Measurements from ENCODE around the gene DDR2.
"Not testable (repeated sequence)": the region's sequence is repeated elsewhere in the genome, so short reads cannot be mapped to it uniquely, and the experiment has no call there.

DDR2 gene

DNA sequence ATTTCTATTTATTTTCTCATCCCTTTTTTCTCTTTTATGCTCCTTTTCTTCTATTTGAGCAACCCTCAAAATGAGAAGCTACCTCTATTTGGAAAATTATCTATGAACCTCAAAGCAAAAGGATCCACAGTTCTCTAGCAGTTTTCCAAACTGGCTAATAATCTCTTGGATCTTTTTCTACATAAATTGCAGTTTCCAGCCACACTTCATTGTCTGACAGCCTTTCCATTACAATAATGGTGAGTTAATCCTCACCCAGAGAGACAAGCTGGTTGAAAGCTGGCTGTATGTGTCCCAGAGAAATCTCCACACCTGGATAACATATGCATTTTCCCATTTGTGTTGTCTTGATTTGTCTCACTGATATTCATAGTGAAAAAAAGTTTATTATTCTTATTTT, 141.7 kb downstream of the DDR2 start:
- no peak overlapping the region for H3K4me3 ChIP-seq
- no peak for DNase-seq
- no peak overlapping the region for H3K27ac ChIP-seq
- TF ChIP-seq, protein P1, sequence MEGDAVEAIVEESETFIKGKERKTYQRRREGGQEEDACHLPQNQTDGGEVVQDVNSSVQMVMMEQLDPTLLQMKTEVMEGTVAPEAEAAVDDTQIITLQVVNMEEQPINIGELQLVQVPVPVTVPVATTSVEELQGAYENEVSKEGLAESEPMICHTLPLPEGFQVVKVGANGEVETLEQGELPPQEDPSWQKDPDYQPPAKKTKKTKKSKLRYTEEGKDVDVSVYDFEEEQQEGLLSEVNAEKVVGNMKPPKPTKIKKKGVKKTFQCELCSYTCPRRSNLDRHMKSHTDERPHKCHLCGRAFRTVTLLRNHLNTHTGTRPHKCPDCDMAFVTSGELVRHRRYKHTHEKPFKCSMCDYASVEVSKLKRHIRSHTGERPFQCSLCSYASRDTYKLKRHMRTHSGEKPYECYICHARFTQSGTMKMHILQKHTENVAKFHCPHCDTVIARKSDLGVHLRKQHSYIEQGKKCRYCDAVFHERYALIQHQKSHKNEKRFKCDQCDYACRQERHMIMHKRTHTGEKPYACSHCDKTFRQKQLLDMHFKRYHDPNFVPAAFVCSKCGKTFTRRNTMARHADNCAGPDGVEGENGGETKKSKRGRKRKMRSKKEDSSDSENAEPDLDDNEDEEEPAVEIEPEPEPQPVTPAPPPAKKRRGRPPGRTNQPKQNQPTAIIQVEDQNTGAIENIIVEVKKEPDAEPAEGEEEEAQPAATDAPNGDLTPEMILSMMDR (IDR thresholded peaks at IDR 0.05) = no peak
- no peaks in the 10 kb centered on the region for H3K9me3 ChIP-seq
- intact Hi-C loops (cut with DNase I; ENCODE audit: low total_unique reads) = loop anchor here (10.0 kb wide), 1 partner anchor 159 kb away; no protein-coding TSS in a partner anchor
- no peaks in the 10 kb centered on the region for H3K27me3 ChIP-seq
- H3K36me3 ChIP-seq = peaks cover 40 to 72% (median 70%) of the 10 kb centered on the region in 3 donors
- H3K4me1 ChIP-seq = no peaks in the 10 kb centered on the region

DNA sequence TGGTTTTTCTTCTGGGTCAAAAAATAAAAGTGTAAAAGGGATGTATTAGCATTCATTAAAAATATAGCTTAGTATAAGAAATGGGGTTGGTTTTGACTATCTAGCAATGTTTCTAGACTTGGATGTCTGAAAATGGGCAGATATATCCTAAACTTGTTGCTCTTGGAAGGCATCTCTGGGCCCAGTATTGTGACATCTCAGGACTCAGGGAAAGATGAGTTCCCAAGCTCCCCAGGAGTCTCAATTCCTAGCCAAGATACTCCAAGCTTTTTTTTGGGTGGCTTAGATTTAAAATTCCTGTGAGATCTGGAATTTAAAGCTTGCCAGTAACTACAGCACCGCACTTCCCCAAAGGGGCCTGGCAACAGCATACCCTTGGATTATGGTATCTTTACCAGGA, 146.8 kb downstream of the DDR2 start:
- Histone ChIP-seq H3K36me3 (peaks cover 28 to 60% (median 52%) of the 10 kb centered on the region in 3 donors), H3K4me1 (no peaks in the 10 kb centered on the region), H3K4me3 (no peak overlapping the region), H3K27ac (no peak overlapping the region), H3K9me3 (no peaks in the 10 kb centered on the region), H3K27me3 (no peaks in the 10 kb centered on the region)
- TF ChIP-seq, protein P1 (IDR thresholded peaks at IDR 0.05) = no peak
- peak in 1 of 2 donors; percentile 45 for DNase-seq
- intact Hi-C loops (cut with DNase I; ENCODE audit: low total_unique reads) = loop anchor here (10.0 kb wide), 1 partner anchor 164 kb away; no protein-coding TSS in a partner anchor

DNA sequence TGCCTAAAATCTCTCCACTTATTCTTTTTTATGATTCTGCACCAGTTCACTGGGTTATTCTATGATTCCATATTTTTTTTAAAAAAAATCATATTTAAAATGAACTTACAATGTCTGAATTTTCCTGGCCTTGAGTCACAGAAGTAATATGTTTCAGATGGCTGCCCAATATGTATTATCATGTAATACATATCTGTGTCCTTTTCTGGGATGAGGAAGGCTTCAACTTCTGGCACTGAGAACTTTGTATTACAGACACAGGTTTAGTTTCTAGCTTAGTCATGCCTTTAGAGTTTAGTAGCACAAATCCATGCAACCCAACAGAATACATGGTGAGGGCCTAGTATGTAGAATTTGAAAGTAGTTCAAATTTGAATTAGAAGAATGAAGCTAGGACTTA, 150.4 kb downstream of the DDR2 start:
- TF ChIP-seq, protein P1 (IDR thresholded peaks at IDR 0.05) = no peak
- no peak overlapping the region for H3K4me3 ChIP-seq
- H3K27me3 ChIP-seq = no peaks in the 10 kb centered on the region
- H3K4me1 ChIP-seq = no peaks in the 10 kb centered on the region
- H3K36me3 ChIP-seq = peaks cover 14 to 40% (median 38%) of the 10 kb centered on the region in 3 donors
- no peak overlapping the region for H3K27ac ChIP-seq
- H3K9me3 ChIP-seq = no peaks in the 10 kb centered on the region
- DNase-seq = no peak
- intact Hi-C loops (cut with DNase I; ENCODE audit: low total_unique reads) = no loop called here

DNA sequence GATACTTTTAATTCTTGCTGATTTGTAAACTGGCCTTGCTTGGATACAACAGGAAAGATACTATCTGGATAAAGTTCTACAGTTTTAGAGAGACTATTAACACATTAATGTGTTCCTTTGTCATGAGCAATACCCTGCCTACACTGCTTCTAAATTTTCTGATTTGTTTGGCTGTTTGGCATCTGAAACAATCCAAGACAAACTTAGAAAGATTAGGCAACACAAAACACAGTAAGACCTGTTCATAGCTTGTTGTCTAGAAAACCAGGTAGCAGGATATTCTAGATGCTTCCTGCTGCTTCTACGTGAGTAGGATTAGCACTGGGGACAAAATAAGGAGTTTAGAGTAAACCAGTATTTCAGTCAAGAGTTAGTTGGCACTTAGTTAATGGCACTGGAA, 152.7 kb downstream of the DDR2 start:
- H3K9me3 ChIP-seq; H3K27me3 ChIP-seq; H3K4me1 ChIP-seq; H3K27ac ChIP-seq; H3K4me3 ChIP-seq; intact Hi-C loops (cut with DNase I; ENCODE audit: low total_unique reads); DNase-seq: not testable (repeated sequence)
- H3K36me3 ChIP-seq = peaks cover 14 to 20% (median 20%) of the 10 kb centered on the region in 3 donors

DNA sequence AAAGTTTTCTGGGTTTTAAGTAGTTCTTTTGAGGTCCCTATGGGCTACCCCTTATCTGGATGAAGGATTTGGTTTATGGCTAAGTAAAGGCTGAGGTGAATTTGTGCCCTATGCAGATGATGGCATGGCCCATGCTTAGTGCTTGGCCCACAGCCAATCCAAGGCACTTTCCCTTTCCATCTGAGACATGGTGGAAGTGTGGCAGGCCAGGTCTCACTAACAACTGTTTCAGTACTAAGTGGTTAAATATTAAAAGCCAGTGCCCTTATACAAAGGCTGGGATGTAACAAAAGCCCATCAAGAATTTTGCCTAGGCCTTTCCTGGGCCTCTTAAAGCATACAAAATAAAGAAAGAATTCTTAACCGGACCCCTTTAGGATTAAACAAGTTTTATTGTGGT, 156.5 kb downstream of the DDR2 start:
- not testable (repeated sequence) for DNase-seq, H3K4me3 ChIP-seq

DNA sequence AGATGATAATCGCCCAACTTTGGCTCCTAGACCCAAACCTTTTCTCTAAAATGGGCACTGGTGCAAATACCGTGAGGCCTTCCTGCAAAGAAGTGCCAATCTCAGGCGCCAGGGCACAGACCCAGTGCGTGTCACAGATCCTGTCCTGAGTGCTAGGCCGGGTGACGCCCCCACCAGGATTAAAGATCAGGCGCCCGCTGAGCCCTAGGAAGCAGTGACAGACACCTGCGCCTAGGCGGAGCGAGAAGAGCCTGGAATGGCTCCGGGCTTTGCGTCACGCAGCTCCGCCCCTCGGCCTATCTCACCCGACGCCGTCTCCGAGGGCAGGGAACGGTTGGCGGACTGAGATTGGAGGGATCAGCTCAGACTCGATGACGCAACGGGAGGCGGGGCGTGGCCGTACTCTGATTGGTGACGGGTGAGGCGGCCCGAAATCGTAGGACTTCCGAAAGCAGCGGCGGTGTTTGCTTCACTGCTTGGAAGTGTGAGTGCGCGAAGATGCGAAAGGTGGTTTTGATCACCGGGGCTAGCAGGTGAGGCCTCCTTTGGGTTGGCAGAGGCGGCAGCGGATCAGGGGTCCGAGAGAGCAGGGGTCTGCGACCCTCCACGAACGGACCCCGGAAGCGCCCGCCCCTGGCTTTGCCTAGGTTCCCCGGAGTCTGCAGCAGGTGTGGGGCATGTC, 158.2 kb downstream of the DDR2 start, which contains the start of gene HSD17B7:
Gene HSD17B7 (plus strand): TSS at position 400 of the 682 bp plus-strand sequence. CDS start 99 bp downstream, at position 499.
- intact Hi-C loops (cut with DNase I; ENCODE audit: low total_unique reads) = not testable (repeated sequence)
- peak within 1 kb of the TSS; percentile 51 for H3K4me3 ChIP-seq
- TF ChIP-seq, protein P1 (IDR thresholded peaks at IDR 0.05) = peak; percentile 5 to 26

More for the DNA sequence above, 156.5 kb downstream of the DDR2 start:
- H3K27me3 ChIP-seq; H3K36me3 ChIP-seq; H3K27ac ChIP-seq; intact Hi-C loops (cut with DNase I; ENCODE audit: low total_unique reads); H3K4me1 ChIP-seq; H3K9me3 ChIP-seq: not testable (repeated sequence)

DNA sequence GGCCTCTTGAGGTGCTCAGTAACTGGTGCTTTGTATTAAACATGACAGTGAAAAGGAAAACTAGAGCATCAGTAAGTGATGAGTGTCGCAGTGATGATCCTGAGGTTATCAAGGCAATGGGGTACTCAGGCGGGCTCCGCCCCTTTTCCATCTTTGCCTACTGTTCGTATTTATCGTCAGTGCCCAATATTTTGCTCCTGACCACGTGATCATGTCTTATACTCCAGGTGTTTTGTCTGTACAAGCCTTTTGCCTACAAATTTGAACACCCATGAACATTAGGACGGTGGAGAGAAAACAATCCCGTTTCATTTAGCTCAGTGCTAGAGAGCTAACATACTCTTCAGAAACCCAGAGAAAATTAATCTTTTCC, 158.7 kb downstream of the DDR2 start:
- H3K9me3 ChIP-seq; intact Hi-C loops (cut with DNase I; ENCODE audit: low total_unique reads); H3K36me3 ChIP-seq; DNase-seq; H3K4me1 ChIP-seq; H3K27me3 ChIP-seq: not testable (repeated sequence)
- Histone ChIP-seq H3K4me3 (peak overlapping the region; percentile 51), H3K27ac (peak overlapping the region; percentile 80 to 84)

More for the DNA sequence above, 158.2 kb downstream of the DDR2 start, which contains the start of gene HSD17B7:
- peak; percentile 77 to 88 for DNase-seq
- not testable (repeated sequence) for H3K9me3 ChIP-seq, H3K4me1 ChIP-seq, H3K36me3 ChIP-seq, H3K27me3 ChIP-seq
- H3K27ac ChIP-seq = peak within 1 kb of the TSS; percentile 80 to 84

DNA sequence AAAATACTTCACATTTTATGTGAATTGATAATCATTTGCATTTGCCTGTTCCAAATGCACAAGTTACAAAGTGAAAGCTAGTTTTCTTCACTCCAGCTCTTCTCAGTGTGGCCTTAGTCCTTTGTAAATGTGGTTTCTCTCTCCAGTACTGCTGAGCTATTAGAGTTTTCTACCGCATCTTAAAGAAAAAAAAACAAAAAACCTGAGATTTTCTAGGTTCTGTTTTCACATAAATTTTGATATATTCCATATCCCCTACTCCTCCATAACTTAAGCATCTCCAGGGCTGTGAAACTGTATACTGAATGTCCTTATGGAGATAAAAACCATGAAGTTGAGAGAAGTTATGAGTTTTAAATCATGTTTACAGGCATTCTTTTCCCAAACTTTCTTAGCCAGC, 162.0 kb downstream of the DDR2 start:
- H3K4me1 ChIP-seq; H3K27me3 ChIP-seq; intact Hi-C loops (cut with DNase I; ENCODE audit: low total_unique reads); H3K9me3 ChIP-seq; H3K27ac ChIP-seq; DNase-seq; H3K4me3 ChIP-seq: not testable (repeated sequence)
- H3K36me3 ChIP-seq = peaks cover 3 to 17% (median 5%) of the 10 kb centered on the region in 3 donors

DNA sequence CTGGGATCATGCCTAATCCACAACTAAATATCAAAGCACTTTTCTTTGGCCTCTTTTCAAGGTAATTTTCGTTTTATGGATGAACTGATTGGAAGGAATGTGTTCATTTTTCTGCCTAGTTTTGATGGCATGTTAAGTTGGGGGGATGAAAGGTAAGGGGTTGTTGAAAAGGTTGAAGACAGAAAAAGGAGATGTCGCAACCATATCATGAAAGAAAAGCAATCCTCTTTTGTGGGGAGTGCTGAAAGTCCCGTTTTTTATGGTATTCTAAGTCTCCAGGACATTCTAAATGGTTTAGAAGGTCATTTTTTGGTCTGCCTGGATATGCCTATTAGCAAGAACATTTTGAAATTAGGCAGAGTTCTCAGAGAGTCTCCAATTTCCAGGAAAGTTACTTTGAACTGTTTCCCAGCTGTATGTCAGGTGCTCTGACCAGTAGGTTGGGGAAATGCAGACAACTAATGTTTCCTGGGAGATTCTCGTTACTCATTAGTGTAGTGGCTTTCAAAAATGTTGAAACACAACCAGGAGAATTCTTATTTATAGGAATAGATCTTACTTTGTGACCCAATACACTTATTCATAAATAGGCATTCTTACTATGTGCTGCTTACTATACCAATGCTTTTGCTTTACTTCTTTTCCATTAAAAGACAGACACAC, 164.5 kb downstream of the DDR2 start:
- peaks cover 16 to 32% (median 19%) of the 10 kb centered on the region in 3 donors for H3K36me3 ChIP-seq
- H3K27me3 ChIP-seq, H3K27ac ChIP-seq, H3K4me1 ChIP-seq, H3K4me3 ChIP-seq, H3K9me3 ChIP-seq, DNase-seq: not testable (repeated sequence)
- intact Hi-C loops (cut with DNase I; ENCODE audit: low total_unique reads) = loop anchor here (2.0 kb wide), 1 partner anchor 184 kb away; no protein-coding TSS in a partner anchor
